ENCODE results near the gene FAF1. TPM values are rescaled to one million over a fixed set of nuclear protein-coding genes. Genes with fewer than 3 reads are reported as not detected.

FAF1 gene
- total RNA-seq, 1 experiment from 2014 or later, result 14.7 TPM

DNA sequence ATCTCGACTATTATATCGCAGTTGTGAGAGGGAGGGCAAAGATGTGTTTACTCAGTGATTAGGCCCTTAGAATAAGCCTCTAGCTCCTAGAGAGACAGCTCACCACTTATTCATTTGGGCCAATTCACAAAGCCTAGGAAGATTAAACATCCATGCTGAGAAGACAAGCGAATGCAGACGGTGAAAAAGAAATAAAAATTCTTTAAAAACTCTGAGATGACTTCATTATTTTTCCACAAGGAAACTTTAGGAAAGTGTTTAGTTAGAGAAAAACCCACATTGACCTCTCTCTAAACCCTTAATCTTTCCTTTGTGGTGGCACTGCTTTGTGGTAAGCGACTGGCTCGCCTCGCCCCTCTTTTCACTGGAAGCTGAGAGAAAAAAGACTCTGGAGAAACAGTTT, 390.0 kb downstream of the FAF1 start:
- no peaks in the 10 kb centered on the region for H3K36me3 ChIP-seq (ENCODE audit: low read depth, low read length)
- H3F3A ChIP-seq (ENCODE audit: low read length, unreplicated experiment), result no peaks in the 10 kb centered on the region
- intact Hi-C loops (cut with micrococcal nuclease), result no loop called here
- H3K4me2 ChIP-seq (ENCODE audit: low read length), result no peak overlapping the region
- no peak overlapping the region for H3K27ac ChIP-seq (ENCODE audit: low read length)
- BruUV-seq (replicated peaks), result no TSS peak
- POLR2A ChIA-PET (ENCODE audit: unreplicated experiment), result no interaction called here
- CTCF ChIA-PET, result no interaction called here
- peak; percentile 55; the same call in 1 of the 2 replicates for ATAC-seq
- no peaks in the 10 kb centered on the region for H3K4me1 ChIP-seq (ENCODE audit: insufficient read depth, low read length)
- TF ChIP-seq EZH2phosphoT487 (IDR thresholded peaks at IDR 0.05; ENCODE audit: borderline replicate concordance, low read length), result no peak
- no peak for TF ChIP-seq CTCF (conservative IDR thresholded peaks at IDR 0.05; ENCODE audit: low read depth, low read length)
- no peak for TF ChIP-seq EZH2 (IDR thresholded peaks at IDR 0.05; ENCODE audit: low read length, unreplicated experiment)
- H4K20me1 ChIP-seq (ENCODE audit: low read length), result no peaks in the 10 kb centered on the region
- no peak overlapping the region for H3K4me3 ChIP-seq (ENCODE audit: low read length)
- no peaks in the 10 kb centered on the region for H3K9me3 ChIP-seq (ENCODE audit: low read length)
- no peaks in the 10 kb centered on the region for H3K9me2 ChIP-seq (replicated peaks; ENCODE audit: low read length)
- H3K9ac ChIP-seq (ENCODE audit: low read length), result no peak overlapping the region
- H3K79me2 ChIP-seq (ENCODE audit: low read length), result no peaks in the 10 kb centered on the region
- no peaks in the 10 kb centered on the region for H3K27me3 ChIP-seq (ENCODE audit: low read length)
- no peak overlapping the region for H2AFZ ChIP-seq (ENCODE audit: low read length)
- peak; percentile 29 for DNase-seq

GRCh38 chr1:50568782-50569181, 391.3 kb downstream of the FAF1 start:
- Histone ChIP-seq H3K4me3 (ENCODE audit: low read length) (no peak overlapping the region), H3K27ac (ENCODE audit: low read length) (no peak overlapping the region), H3K9ac (ENCODE audit: low read length) (no peak overlapping the region), H3K9me2 (replicated peaks; ENCODE audit: low read length) (no peaks in the 10 kb centered on the region), H3K79me2 (ENCODE audit: low read length) (no peaks in the 10 kb centered on the region), H3K9me3 (ENCODE audit: low read length) (no peaks in the 10 kb centered on the region), H3K4me2 (ENCODE audit: low read length) (no peak overlapping the region), H4K20me1 (ENCODE audit: low read length) (no peaks in the 10 kb centered on the region), H3K27me3 (ENCODE audit: low read length) (no peaks in the 10 kb centered on the region), H3K4me1 (ENCODE audit: insufficient read depth, low read length) (no peaks in the 10 kb centered on the region), H2AFZ (ENCODE audit: low read length) (no peak overlapping the region), H3K36me3 (ENCODE audit: low read depth, low read length) (no peaks in the 10 kb centered on the region), H3F3A (ENCODE audit: low read length, unreplicated experiment) (no peaks in the 10 kb centered on the region)
- TF ChIP-seq EZH2 (IDR thresholded peaks at IDR 0.05; ENCODE audit: low read length, unreplicated experiment), result no peak
- no peak for TF ChIP-seq EZH2phosphoT487 (IDR thresholded peaks at IDR 0.05; ENCODE audit: borderline replicate concordance, low read length)
- no peak for TF ChIP-seq CTCF (conservative IDR thresholded peaks at IDR 0.05; ENCODE audit: low read depth, low read length)
- ATAC-seq, result no peak
- intact Hi-C loops (cut with micrococcal nuclease), result no loop called here
- ChIA-PET POLR2A (ENCODE audit: unreplicated experiment) (no interaction called here), CTCF (no interaction called here)
- BruUV-seq (replicated peaks), result no TSS peak
- no peak for DNase-seq

- POLR2A ChIA-PET (ENCODE audit: unreplicated experiment), result no interaction called here
- Histone ChIP-seq H3F3A (ENCODE audit: low read length, unreplicated experiment) (no peaks in the 10 kb centered on the region), H2AFZ (ENCODE audit: low read length) (no peak overlapping the region), H3K36me3 (ENCODE audit: low read depth, low read length) (no peaks in the 10 kb centered on the region), H3K4me3 (ENCODE audit: low read length) (no peak overlapping the region), H3K79me2 (ENCODE audit: low read length) (no peaks in the 10 kb centered on the region), H3K9ac (ENCODE audit: low read length) (no peak overlapping the region), H3K27me3 (ENCODE audit: low read length) (no peaks in the 10 kb centered on the region), H4K20me1 (ENCODE audit: low read length) (no peaks in the 10 kb centered on the region), H3K9me3 (ENCODE audit: low read length) (no peaks in the 10 kb centered on the region), H3K9me2 (replicated peaks; ENCODE audit: low read length) (no peaks in the 10 kb centered on the region), H3K27ac (ENCODE audit: low read length) (no peak overlapping the region), H3K4me2 (ENCODE audit: low read length) (no peak overlapping the region), H3K4me1 (ENCODE audit: insufficient read depth, low read length) (no peaks in the 10 kb centered on the region)
- DNase-seq (no peak), ATAC-seq (no peak)
- TF ChIP-seq EZH2 (IDR thresholded peaks at IDR 0.05; ENCODE audit: low read length, unreplicated experiment) (no peak), EZH2phosphoT487 (IDR thresholded peaks at IDR 0.05; ENCODE audit: borderline replicate concordance, low read length) (no peak)
- no TSS peak for BruUV-seq (replicated peaks)
- intact Hi-C loops (cut with micrococcal nuclease), result no loop called here
- CTCF ChIA-PET, result no interaction called here
Measured at GRCh38 chr1:50566405-50566804, 393.7 kb downstream of the FAF1 start.

All from PC-3 (cell line).